HCT116 (cell line): Measurements from ENCODE around the gene SENP1. TPM values are rescaled to one million over a fixed set of nuclear protein-coding genes. Genes with fewer than 3 reads are reported as not detected.

Experiments
- ATAC-seq: fragments of 200-7000 bp; cut with Tn5 transposase; 2 replicates; pipeline ENCODE4 v1.9.1; 2020; ENCODE audit warnings: mild to moderate bottlenecking, moderate library complexity
- BruUV-seq: library from RNA; stranded (reverse); fragments of 400-500 nt; replicated peaks from 2 replicates; lab custom pipeline; 2021; lab: Mats Ljungman, UMichigan
- CTCF ChIA-PET: fragments of 300-600 bp; sonication (Branson Sonifier 250); formaldehyde crosslinking; loops from one replicate; lab custom pipeline; 2021; ENCODE audit warnings: antibody characterized with exemption; lab: Charles Lee
- POLR2A ChIA-PET: fragments of 300-600, 350-600 bp; sonication (Branson Sonifier 250); formaldehyde crosslinking; loops from one replicate; lab custom pipeline; 2021; ENCODE audit warnings: antibody characterized with exemption; lab: Charles Lee
- RAD21 ChIA-PET, 2 experiments: fragments of 300-600 bp; sonication (Branson Sonifier 250); formaldehyde crosslinking; loops; one replicate each; lab custom pipeline; 2023; ENCODE audit warnings: low total read pairs in 2 of 2; ENCODE audit not compliant: uncharacterized antibody in 2 of 2, unreplicated experiment in 2 of 2, low non-redundant PET in 1 of 2; lab: Charles Lee
- DNase-seq: peaks from one replicate; pipeline ENCODE4 v3.0.0-alpha.2; 2010; ENCODE audit warnings: low read depth, low spot score
- H2AFZ ChIP-seq: fragments of 200-600 bp; shearing (Covaris generic), sonication (generic); 2 replicates; pipeline ENCODE4 v1.6.1; 2017; ENCODE audit warnings: low read depth, mixed run types, mixed read lengths, antibody characterized with exemption, low read length; ENCODE audit not compliant: poor library complexity, severe bottlenecking
- H3K27ac ChIP-seq: 2 replicates; pipeline ENCODE4 v1.5.1; 2012; ENCODE audit warnings: low read depth, low read length
- H3K27me3 ChIP-seq: fragments of 200-600 bp; sonication (generic); 2 replicates; pipeline ENCODE4 v1.6.1; 2016; ENCODE audit warnings: mixed run types, low read length, mixed read lengths; ENCODE audit not compliant: insufficient read depth
- H3K36me3 ChIP-seq, 2 experiments: fragments of 200-500 bp in 1 of 2; fragments of 200-600 bp in 1 of 2; sonication (Bioruptor generic) in 1 of 2; sonication (generic) in 1 of 2; 2 replicates each; pipeline versions ENCODE4 v1.5.1 to v1.6.1; 2014 to 2016; ENCODE audit warnings: low read length in 2 of 2, inconsistent platforms in 1 of 2, mixed read lengths in 1 of 2, mixed run types in 1 of 2; ENCODE audit not compliant: insufficient read depth in 2 of 2, control insufficient read depth in 1 of 2
- H3K4me1 ChIP-seq, 2 experiments: fragments of 200-600 bp in 1 of 2; sonication (generic) in 1 of 2; 2 replicates each; pipeline versions ENCODE4 v1.5.1 to v1.6.1; 2012 to 2017; ENCODE audit warnings: low read length in 2 of 2, inconsistent platforms in 1 of 2, mild to moderate bottlenecking in 1 of 2, mixed read lengths in 1 of 2, mixed run types in 1 of 2, moderate library complexity in 1 of 2; ENCODE audit not compliant: insufficient read depth in 2 of 2, control insufficient read depth in 1 of 2
- H3K4me2 ChIP-seq: fragments of 200-600 bp; sonication (generic); 2 replicates; pipeline ENCODE4 v1.6.1; 2017; ENCODE audit warnings: mixed run types, low read length, mixed read lengths
- H3K4me3 ChIP-seq, 2 experiments: fragments of 200-600 bp in 1 of 2; sonication (generic) in 1 of 2; replicated peaks in 1 of 2; 2 replicates each; pipeline ENCODE4 v1.5.1; 2011 to 2016; ENCODE audit warnings: low read length in 2 of 2, control low read depth in 1 of 2, low read depth in 1 of 2, mild to moderate bottlenecking in 1 of 2, mixed read lengths in 1 of 2, mixed run types in 1 of 2
- H3K79me2 ChIP-seq: fragments of 200-600 bp; sonication (generic); 2 replicates; pipeline ENCODE4 v1.6.1; 2017; ENCODE audit warnings: mild to moderate bottlenecking, mixed run types, low read length, moderate library complexity, mixed read lengths; ENCODE audit not compliant: insufficient read depth
- H3K9ac ChIP-seq: fragments of 200-600 bp; sonication (generic); 2 replicates; pipeline ENCODE4 v1.6.1; 2016; ENCODE audit warnings: low read length, mixed read lengths
- H3K9me2 ChIP-seq: fragments of 200-600 bp; sonication (generic), shearing (Covaris generic); 2 replicates; pipeline ENCODE4 v1.6.1; 2017; ENCODE audit warnings: mixed run types, mild to moderate bottlenecking, moderate library complexity; ENCODE audit not compliant: insufficient read depth
- H3K9me3 ChIP-seq, 2 experiments: fragments of 200-500 bp in 1 of 2; fragments of 200-600 bp in 1 of 2; sonication (Bioruptor generic) in 1 of 2; sonication (generic) in 1 of 2; 2 replicates each; pipeline ENCODE4 v1.6.1; 2014 to 2017; ENCODE audit warnings: low read length in 2 of 2, mixed read lengths in 2 of 2, inconsistent platforms in 1 of 2, low read depth in 1 of 2, mild to moderate bottlenecking in 1 of 2, mixed run types in 1 of 2, moderate library complexity in 1 of 2; ENCODE audit not compliant: control insufficient read depth in 1 of 2, insufficient read depth in 1 of 2
- H4K20me1 ChIP-seq: fragments of 200-600 bp; sonication (generic), shearing (Covaris generic); 2 replicates; pipeline ENCODE4 v1.6.1; 2017; ENCODE audit warnings: mixed run types, mild to moderate bottlenecking, moderate library complexity; ENCODE audit not compliant: insufficient read depth
- ATF3 ChIP-seq: IDR thresholded peaks from 2 replicates; pipeline ENCODE4 v1.6.1; 2012
- CBX3 ChIP-seq: IDR thresholded peaks from 2 replicates; pipeline ENCODE4 v1.6.1; 2012; ENCODE audit warnings: low read depth
- CEBPB ChIP-seq: IDR thresholded peaks from 2 replicates; pipeline ENCODE4 v1.6.1; 2012; ENCODE audit warnings: low read depth
- CTCF ChIP-seq, 3 experiments: fragments of 200-600 bp in 1 of 3; sonication (generic) in 1 of 3; IDR thresholded peaks in 2 of 3; conservative IDR thresholded peaks in 1 of 3; 2 replicates each; pipeline ENCODE4 v1.5.1; 2012 to 2017; ENCODE audit warnings: low read depth in 2 of 3, low read length in 2 of 3, antibody characterized with exemption in 1 of 3, borderline replicate concordance in 1 of 3, control low read depth in 1 of 3, mild to moderate bottlenecking in 1 of 3, mixed read lengths in 1 of 3, mixed run types in 1 of 3, moderate library complexity in 1 of 3; ENCODE audit not compliant: insufficient read depth in 1 of 3
- EZH2 ChIP-seq: fragments of 200-600 bp; sonication (generic); IDR thresholded peaks from 2 replicates; pipeline ENCODE4 v1.6.1; 2017; ENCODE audit warnings: antibody characterized with exemption, mixed run types
- POLR2A ChIP-seq: IDR thresholded peaks from 2 replicates; pipeline ENCODE4 v1.7.0; 2011; ENCODE audit warnings: borderline replicate concordance; ENCODE audit not compliant: insufficient read depth, insufficient read length; ENCODE audit errors: extremely low read depth
- REST ChIP-seq: IDR thresholded peaks from 2 replicates; pipeline ENCODE4 v1.6.1; 2012; ENCODE audit warnings: low read depth
- SRF ChIP-seq: IDR thresholded peaks from 2 replicates; pipeline ENCODE4 v1.6.1; 2012; ENCODE audit warnings: low read depth
- TCF7L2 ChIP-seq: IDR thresholded peaks from 2 replicates; pipeline ENCODE4 v1.7.0; 2011; ENCODE audit warnings: borderline replicate concordance, inconsistent platforms; ENCODE audit not compliant: insufficient read depth, insufficient read length; ENCODE audit errors: extremely low read depth
- intact Hi-C: fragments of 100-400 bp; cut with micrococcal nuclease; formaldehyde crosslinking; loops from 2 replicates; pipeline ENCODE4 v1.10.0; 2022
- total RNA-seq: library from RNA; stranded (reverse); gene quantifications from one replicate; pipeline ENCODE4 v1.2.1, GENCODE V29; 2021; ENCODE audit not compliant: unreplicated experiment

SENP1 gene
- total RNA-seq, 1 experiment from 2014 or later = 17.7 TPM

GRCh38 chr12:48024735-48025134 lies 81.1 kb downstream of the SENP1 start:
- ChIA-PET CTCF (no interaction called here), RAD21 (no interaction called here), POLR2A (no interaction called here)
- TF ChIP-seq REST (no peak), CEBPB (no peak)
- H3K4me1 ChIP-seq = peaks cover 0 to 6% of the 10 kb centered on the region in 2 experiments; a peak in 2 of 4 replicates
- no peaks in the 10 kb centered on the region for H3K27me3 ChIP-seq
- ATAC-seq (no peak), DNase-seq (no peak)
- H3K79me2 ChIP-seq = no peaks in the 10 kb centered on the region
- no peaks in the 10 kb centered on the region for H3K36me3 ChIP-seq
- H3K4me3 ChIP-seq = no peak overlapping the region
- H3K9me2 ChIP-seq = no peaks in the 10 kb centered on the region
- H2AFZ ChIP-seq = no peak overlapping the region
- H3K4me2 ChIP-seq = no peak overlapping the region
- H4K20me1 ChIP-seq = no peaks in the 10 kb centered on the region
- no peak overlapping the region for H3K27ac ChIP-seq
- no peak overlapping the region for H3K9ac ChIP-seq
- BruUV-seq = no TSS peak
- no peaks in the 10 kb centered on the region for H3K9me3 ChIP-seq
- intact Hi-C loops = no loop called here

- no peak for ATAC-seq
- RAD21 ChIA-PET = no interaction called here
- CTCF ChIA-PET = no interaction called here
- no peaks in the 10 kb centered on the region for H3K36me3 ChIP-seq
- H3K4me2 ChIP-seq = no peak overlapping the region
- 0 out of 2 replicates have a peak, but pooled peaks cover 3% of the 10 kb centered on the region for H3K27me3 ChIP-seq
- H3K9me2 ChIP-seq = no peaks in the 10 kb centered on the region
- H4K20me1 ChIP-seq = no peaks in the 10 kb centered on the region
- H3K4me3 ChIP-seq = no peak overlapping the region
- H3K79me2 ChIP-seq = no peaks in the 10 kb centered on the region
- no peak overlapping the region for H3K9ac ChIP-seq
- no peak overlapping the region for H3K27ac ChIP-seq
- peaks cover 0 to 6% of the 10 kb centered on the region in 2 experiments; a peak in 2 of 4 replicates for H3K4me1 ChIP-seq
- BruUV-seq = no TSS peak
- POLR2A ChIA-PET = no interaction called here
- no peaks in the 10 kb centered on the region for H3K9me3 ChIP-seq
- intact Hi-C loops = no loop called here
- no peak overlapping the region for H2AFZ ChIP-seq
- no peak for DNase-seq
- TF ChIP-seq REST (no peak), POLR2A (no peak), ATF3 (no peak), CBX3 (no peak), TCF7L2 (no peak), SRF (no peak), EZH2 (no peak), CTCF (IDR thresholded peaks at IDR 0.05 in 2 of 3, conservative IDR thresholded peaks at IDR 0.05 in 1 of 3; ENCODE audit: borderline replicate concordance in 1 of 3, insufficient read depth in 1 of 3, low read depth in 2 of 3, low read length in 2 of 3) (no peak), CEBPB (no peak)
Measured at GRCh38 chr12:48023386-48023785, 82.5 kb downstream of the SENP1 start.
